Mucosa of stomach (tissue), 1 donor: ENCODE measurements around the gene CD163.
"Not testable (repeated sequence)": the region's sequence is repeated elsewhere in the genome, so short reads cannot be mapped to it uniquely, and the experiment has no call there.

Source experiments
- H3K27me3 ChIP-seq: one replicate; pipeline ENCODE4 v1.7.0; 2013; ENCODE audit warnings: mild to moderate bottlenecking, low read length; ENCODE audit not compliant: control insufficient read depth, insufficient read depth
- H3K36me3 ChIP-seq: one replicate; pipeline ENCODE4 v1.7.0; 2013; ENCODE audit warnings: low read length; ENCODE audit not compliant: control insufficient read depth, insufficient read depth
- H3K4me1 ChIP-seq: one replicate; pipeline ENCODE4 v1.7.0; 2013; ENCODE audit warnings: mild to moderate bottlenecking, low read length; ENCODE audit not compliant: control insufficient read depth, insufficient read depth
- H3K4me3 ChIP-seq: one replicate; pipeline ENCODE4 v1.7.0; 2013; ENCODE audit warnings: low read length
- H3K9ac ChIP-seq: one replicate; pipeline ENCODE4 v1.7.0; 2013; ENCODE audit warnings: mild to moderate bottlenecking, low read length, moderate library complexity
- H3K9me3 ChIP-seq: one replicate; pipeline ENCODE4 v1.7.0; 2013; ENCODE audit warnings: mild to moderate bottlenecking, low read length, moderate library complexity; ENCODE audit not compliant: control insufficient read depth
- donor health status: Pancreatic carcinoma.

The CD163 gene

GRCh38 chr12:7444076-7444475 lies 59.5 kb downstream of the CD163 start, which contains the start of gene CD163L1:
CD163L1 (minus strand) TSS chr12:7444153; CDS start chr12:7444127, 26 bp downstream.
- Histone ChIP-seq H3K9ac (no peak within 1 kb of the TSS), H3K9me3 (no peaks in the 10 kb centered on the region), H3K4me3 (no peak within 1 kb of the TSS), H3K36me3 (no peaks in the 10 kb centered on the region), H3K27me3 (peaks cover 6% of the 10 kb centered on the region), H3K4me1 (no peaks in the 10 kb centered on the region)

GRCh38 chr12:7441216-7441615 lies 62.4 kb downstream of the CD163 start:
- Histone ChIP-seq H3K27me3 (peaks cover 6% of the 10 kb centered on the region), H3K9ac (no peak overlapping the region), H3K9me3 (no peaks in the 10 kb centered on the region), H3K36me3 (no peaks in the 10 kb centered on the region), H3K4me3 (no peak overlapping the region), H3K4me1 (no peaks in the 10 kb centered on the region)

- H3K4me3 ChIP-seq, result no peak overlapping the region
These were observed 63.7 kb downstream of the CD163 start for GRCh38 chr12:7439579-7440505.

DNA sequence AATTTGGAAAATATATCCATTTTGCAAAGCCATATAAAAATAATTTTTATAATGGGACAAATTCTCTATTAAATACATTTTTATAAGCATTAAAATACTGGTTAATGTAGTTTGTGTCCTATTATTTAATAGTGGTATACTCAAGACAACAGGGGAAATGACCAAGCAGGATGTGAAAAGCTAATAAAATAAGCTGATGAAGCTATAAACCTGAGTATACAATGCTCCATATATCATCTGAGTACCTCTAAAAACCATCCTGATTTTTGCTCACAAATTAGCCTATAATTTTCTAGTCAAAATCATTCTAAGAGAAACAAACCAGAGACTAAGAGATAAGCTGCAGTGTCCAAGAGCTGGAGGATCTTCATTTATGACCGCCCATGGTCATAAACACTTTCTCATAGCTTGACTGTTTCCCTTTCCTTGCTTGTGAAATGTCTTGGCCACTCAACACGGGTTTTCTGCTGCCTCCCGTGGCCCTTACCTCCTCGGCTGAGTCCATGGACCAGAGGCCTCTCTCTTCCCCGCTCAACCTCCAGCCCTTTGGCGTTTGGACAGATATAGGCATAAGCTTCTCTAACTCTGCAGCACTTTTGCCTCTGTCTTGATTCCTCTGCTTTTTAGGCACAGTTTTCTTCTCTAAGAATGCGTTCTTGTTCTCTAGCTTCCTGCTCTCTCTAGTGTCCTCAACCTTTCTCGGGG lies 65.1 kb downstream of the CD163 start:
- H3K4me1 ChIP-seq, H3K27me3 ChIP-seq, H3K9ac ChIP-seq, H3K4me3 ChIP-seq, H3K9me3 ChIP-seq, H3K36me3 ChIP-seq: not testable (repeated sequence)

More at GRCh38 chr12:7439579-7440505, 63.7 kb downstream of the CD163 start:
- peaks cover 6% of the 10 kb centered on the region for H3K27me3 ChIP-seq
- no peaks in the 10 kb centered on the region for H3K4me1 ChIP-seq
- no peaks in the 10 kb centered on the region for H3K36me3 ChIP-seq
- no peaks in the 10 kb centered on the region for H3K9me3 ChIP-seq
- no peak overlapping the region for H3K9ac ChIP-seq

DNA sequence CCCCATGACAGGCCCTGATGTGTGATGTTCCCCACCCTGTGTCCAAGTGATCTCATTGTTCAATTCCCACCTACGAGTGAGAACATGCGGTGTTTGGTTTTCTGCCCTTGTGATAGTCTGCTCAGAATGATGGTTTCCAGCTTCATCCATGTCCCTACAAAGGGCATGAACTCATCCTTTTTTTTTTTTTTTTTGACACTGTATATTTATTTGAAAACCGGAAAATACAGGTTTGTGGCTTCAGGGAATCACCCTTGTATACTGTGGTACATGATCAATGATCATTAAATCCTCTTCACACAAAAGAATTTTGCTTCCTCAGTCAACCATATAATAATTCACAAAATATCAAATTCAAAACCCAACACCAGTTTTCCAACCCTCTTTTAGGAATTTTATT lies 66.1 kb downstream of the CD163 start:
- not testable (repeated sequence) for H3K9ac ChIP-seq, H3K36me3 ChIP-seq, H3K9me3 ChIP-seq, H3K27me3 ChIP-seq, H3K4me3 ChIP-seq, H3K4me1 ChIP-seq

DNA sequence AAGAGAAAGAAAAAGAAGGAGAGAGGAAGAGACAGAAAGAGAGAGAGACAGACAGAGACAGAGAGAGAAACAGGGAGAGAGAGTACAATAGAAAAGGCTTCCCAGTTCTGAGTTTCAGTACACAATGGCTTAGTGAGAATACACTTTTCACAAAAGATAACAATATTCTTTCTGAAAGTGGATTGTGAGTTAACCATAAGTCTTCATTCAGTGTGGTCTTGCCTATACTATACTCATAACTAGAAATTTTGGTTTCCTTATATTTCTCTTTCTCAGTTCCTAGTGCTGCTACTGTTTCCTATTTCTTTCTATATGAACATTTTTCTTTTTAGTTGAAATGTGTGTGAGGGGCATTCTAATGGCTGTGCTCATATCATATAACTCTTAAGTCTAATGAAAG lies 68.9 kb downstream of the CD163 start:
- Histone ChIP-seq H3K27me3 (peaks cover 2% of the 10 kb centered on the region), H3K9ac (no peak overlapping the region), H3K36me3 (no peaks in the 10 kb centered on the region), H3K4me3 (no peak overlapping the region), H3K4me1 (no peaks in the 10 kb centered on the region), H3K9me3 (no peaks in the 10 kb centered on the region)

DNA sequence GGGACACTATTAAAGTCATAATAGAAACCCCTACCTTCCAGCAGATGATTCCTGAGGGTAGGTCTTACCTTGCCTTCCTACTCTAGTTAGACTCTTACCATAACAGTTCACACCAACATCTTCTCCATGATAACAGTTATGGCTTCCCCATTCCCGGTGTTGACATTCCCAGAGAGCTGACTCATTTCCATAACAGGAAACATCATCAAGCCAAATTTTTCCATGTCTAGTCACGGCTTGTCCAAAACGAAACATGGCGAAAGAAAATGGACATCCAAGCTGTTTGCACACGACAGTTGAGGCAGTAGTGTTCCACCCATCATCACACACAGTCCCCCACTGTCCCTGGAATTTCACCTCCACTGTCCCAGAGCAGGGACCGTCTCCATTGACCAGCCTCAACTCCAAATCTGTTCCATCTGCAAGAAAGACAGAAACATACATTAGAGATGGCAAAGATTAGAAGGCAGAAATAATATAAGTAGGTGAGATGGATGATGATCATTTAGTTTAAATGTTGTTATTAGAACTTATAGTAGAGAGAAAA lies 70.2 kb downstream of the CD163 start:
- H3K4me1 ChIP-seq, result no peaks in the 10 kb centered on the region
- H3K36me3 ChIP-seq, result no peaks in the 10 kb centered on the region
- H3K4me3 ChIP-seq, result no peak overlapping the region
- H3K9ac ChIP-seq, result no peak overlapping the region
- no peaks in the 10 kb centered on the region for H3K9me3 ChIP-seq
- no peaks in the 10 kb centered on the region for H3K27me3 ChIP-seq

DNA sequence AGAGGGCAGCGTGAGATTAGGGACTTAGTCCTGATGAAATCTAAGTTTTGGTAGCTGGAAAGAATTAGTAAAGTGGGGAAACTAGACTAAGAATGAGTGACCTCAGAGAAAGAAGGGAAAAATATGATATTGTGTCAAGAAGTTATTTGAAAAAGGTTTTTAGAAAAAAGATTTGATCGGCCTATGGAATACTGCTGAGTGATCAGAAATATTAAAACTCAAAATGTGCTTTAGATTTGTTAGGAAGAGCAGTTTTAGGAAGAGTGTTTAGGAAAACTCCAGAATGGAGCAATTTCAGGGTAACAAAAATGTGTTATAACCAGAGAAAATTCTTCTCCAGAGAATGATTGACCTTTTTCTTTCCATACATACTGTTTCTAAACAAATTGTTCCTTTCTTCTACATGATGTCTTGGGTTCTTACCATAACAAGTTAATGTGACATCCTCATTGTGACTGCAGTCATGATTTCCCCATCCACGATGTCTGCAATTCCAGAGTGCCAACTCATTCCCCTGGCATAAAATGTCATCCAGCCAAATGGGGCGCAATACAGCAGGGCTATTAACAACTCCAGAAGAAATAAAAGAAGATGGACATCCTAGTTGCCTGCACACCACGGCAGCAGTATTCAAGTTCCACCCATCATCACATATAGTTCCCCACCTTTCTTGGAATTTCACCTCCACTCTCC lies 71.4 kb downstream of the CD163 start:
- H3K27me3 ChIP-seq, result no peaks in the 10 kb centered on the region

More for the DNA sequence above, 71.4 kb downstream of the CD163 start:
- no peak overlapping the region for H3K9ac ChIP-seq
- H3K4me1 ChIP-seq, result no peaks in the 10 kb centered on the region
- H3K36me3 ChIP-seq, result no peaks in the 10 kb centered on the region
- no peaks in the 10 kb centered on the region for H3K9me3 ChIP-seq
- no peak overlapping the region for H3K4me3 ChIP-seq
